Lower lobe of right lung (tissue), 2 donors: ENCODE measurements around the gene GPR157. TPM values are rescaled to one million over a fixed set of nuclear protein-coding genes. Genes with fewer than 3 reads are reported as not detected.
"Not testable (repeated sequence)": the region's sequence is repeated elsewhere in the genome, so short reads cannot be mapped to it uniquely, and the experiment has no call there.

ENCODE experiments used
- ATAC-seq, 2 donors: fragments of 200-7000 bp; cut with Tn5 transposase; one replicate each; pipeline ENCODE4 v1.9.1; 2020 to 2022; ENCODE audit warnings: mild to moderate bottlenecking in 2 of 2, moderate library complexity in 2 of 2
- DNase-seq: peaks from one replicate; pipeline ENCODE4 v3.0.0-alpha.2; 2020
- H3K27ac ChIP-seq: fragments of 200-600 bp; one replicate; pipeline ENCODE4 v1.8.0; 2022
- H3K27me3 ChIP-seq: fragments of 200-600 bp; one replicate; pipeline ENCODE4 v1.8.0; 2022; ENCODE audit warnings: low read depth
- H3K36me3 ChIP-seq: fragments of 200-600 bp; one replicate; pipeline ENCODE4 v1.8.0; 2022; ENCODE audit warnings: mild to moderate bottlenecking
- H3K4me1 ChIP-seq: fragments of 200-600 bp; one replicate; pipeline ENCODE4 v1.8.0; 2022
- H3K4me3 ChIP-seq: fragments of 200-600 bp; one replicate; pipeline ENCODE4 v1.8.0; 2022; ENCODE audit warnings: mild to moderate bottlenecking
- H3K9me3 ChIP-seq: fragments of 200-600 bp; one replicate; pipeline ENCODE4 v1.8.0; 2022
- intact Hi-C: fragments of 100-400 bp; cut with DNase I; formaldehyde crosslinking; loops from one replicate; pipeline ENCODE4 v1.11.0; 2022
- total RNA-seq: library from RNA; stranded (reverse); fragmentation: NEBNext Ultra II Directional; extraction: Animal tissue kit (Norgen Biotek cat#: 25700); gene quantifications from one replicate; pipeline ENCODE4 v1.2.1, GENCODE V29; 2021
- TF ChIP-seq, protein P1 (sequence below): fragments of 200-600 bp; IDR thresholded peaks from one replicate; pipeline ENCODE4 v1.8.0; 2022; ENCODE audit warnings: antibody characterized with exemption, mild to moderate bottlenecking
- donor health status: DM: no; HTN: yes; CAD: no; lungs with severe emphysema.

Gene GPR157
- total RNA-seq, 1 donor from 2014 or later = 14.2 TPM

DNA sequence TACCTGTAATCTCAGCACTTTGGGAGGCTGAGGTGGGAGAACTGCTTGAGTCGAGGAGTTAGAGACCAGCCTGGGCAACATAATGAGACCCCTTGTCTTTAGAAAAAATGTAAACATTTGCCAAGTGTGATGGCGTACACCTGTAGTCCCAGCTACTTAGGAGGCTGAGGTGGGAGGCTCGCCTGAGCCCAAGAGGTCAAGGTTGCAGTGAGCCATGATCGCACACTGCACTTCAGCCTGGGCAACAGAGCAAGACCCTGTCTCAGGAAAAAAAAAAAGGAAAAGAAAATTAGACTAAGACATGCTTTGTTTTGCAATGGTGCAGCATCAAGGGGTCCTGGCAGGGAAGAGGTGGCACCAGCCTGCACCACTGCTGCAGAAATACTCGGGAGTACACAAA is 16.8 kb upstream of the GPR157 start:
- Histone ChIP-seq H3K27me3 (no peaks in the 10 kb centered on the region), H3K9me3 (no peaks in the 10 kb centered on the region), H3K27ac (no peak overlapping the region), H3K36me3 (peaks cover 7% of the 10 kb centered on the region), H3K4me3 (no peak overlapping the region), H3K4me1 (peaks cover 26% of the 10 kb centered on the region)
- TF ChIP-seq, protein P1, sequence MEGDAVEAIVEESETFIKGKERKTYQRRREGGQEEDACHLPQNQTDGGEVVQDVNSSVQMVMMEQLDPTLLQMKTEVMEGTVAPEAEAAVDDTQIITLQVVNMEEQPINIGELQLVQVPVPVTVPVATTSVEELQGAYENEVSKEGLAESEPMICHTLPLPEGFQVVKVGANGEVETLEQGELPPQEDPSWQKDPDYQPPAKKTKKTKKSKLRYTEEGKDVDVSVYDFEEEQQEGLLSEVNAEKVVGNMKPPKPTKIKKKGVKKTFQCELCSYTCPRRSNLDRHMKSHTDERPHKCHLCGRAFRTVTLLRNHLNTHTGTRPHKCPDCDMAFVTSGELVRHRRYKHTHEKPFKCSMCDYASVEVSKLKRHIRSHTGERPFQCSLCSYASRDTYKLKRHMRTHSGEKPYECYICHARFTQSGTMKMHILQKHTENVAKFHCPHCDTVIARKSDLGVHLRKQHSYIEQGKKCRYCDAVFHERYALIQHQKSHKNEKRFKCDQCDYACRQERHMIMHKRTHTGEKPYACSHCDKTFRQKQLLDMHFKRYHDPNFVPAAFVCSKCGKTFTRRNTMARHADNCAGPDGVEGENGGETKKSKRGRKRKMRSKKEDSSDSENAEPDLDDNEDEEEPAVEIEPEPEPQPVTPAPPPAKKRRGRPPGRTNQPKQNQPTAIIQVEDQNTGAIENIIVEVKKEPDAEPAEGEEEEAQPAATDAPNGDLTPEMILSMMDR = no peak
- intact Hi-C loops = loop anchor here (10.0 kb wide), 1 partner anchor 49 kb away; no protein-coding TSS in a partner anchor
- ATAC-seq (no peak), DNase-seq (peak; percentile 12)

DNA sequence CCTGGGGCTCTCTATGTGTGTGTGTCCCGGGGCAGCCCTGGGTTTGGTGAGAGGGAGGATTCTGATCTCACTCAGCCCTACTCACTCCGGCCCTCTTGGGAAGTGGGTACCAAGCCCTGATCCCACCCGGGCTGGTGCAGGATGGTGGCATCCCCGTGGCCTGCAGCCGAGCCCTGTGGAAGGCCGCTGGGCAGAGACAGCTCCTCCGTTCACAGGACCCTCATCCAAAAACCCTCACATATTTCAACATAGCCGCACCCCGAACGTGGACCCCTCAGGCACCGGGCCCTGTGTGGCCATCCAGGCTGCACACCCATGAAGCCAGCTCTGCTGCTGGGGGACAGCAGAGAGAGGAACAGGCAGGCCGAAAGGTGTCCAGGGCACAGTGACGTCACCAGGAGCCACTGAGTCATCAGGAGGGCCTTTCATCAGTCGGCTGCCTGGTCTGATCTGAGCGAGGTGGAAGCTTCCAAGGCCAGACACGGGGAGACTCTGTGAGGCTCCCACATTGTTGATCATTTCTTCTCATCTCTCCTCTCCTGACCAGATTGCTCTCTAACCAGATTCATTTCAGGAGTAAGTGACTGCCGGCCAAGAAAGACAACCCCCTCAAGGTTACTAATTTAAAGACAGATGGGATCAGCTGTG is 16.2 kb upstream of the GPR157 start:
- Histone ChIP-seq H3K4me3 (no peak overlapping the region), H3K36me3 (peaks cover 5% of the 10 kb centered on the region), H3K27ac (no peak overlapping the region), H3K9me3 (no peaks in the 10 kb centered on the region), H3K27me3 (no peaks in the 10 kb centered on the region), H3K4me1 (peaks cover 20% of the 10 kb centered on the region)
- TF ChIP-seq, protein P1 = no peak
- ATAC-seq = no peak
- intact Hi-C loops = loop anchor here (10.0 kb wide), 1 partner anchor 50 kb away; no protein-coding TSS in a partner anchor
- DNase-seq = peak; percentile 41

DNA sequence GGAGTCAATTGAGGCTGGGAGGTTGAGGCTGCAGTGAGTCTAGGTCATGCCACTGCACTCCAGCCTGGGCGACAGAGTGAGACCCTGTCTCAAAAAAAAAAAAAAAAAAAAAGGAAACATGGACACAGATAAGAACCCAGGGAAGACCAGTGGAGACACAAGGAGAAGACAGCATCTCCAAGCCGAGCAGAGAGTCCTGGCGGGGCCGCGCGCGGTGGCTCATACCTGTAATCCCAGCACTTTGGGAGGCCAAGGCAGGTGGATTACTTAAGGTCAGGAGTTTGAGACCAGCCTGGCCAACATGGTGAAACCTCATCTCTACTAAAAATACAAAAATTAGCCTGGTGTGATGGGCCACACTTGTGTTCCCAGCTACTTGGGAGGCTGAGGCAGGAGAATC is 15.6 kb upstream of the GPR157 start:
- not testable (repeated sequence) for H3K27ac ChIP-seq, H3K27me3 ChIP-seq, H3K36me3 ChIP-seq, H3K4me3 ChIP-seq, ATAC-seq, H3K9me3 ChIP-seq
- peak; percentile 11 for DNase-seq
- H3K4me1 ChIP-seq = peaks cover 14% of the 10 kb centered on the region
- intact Hi-C loops = loop anchor here (10.0 kb wide), 1 partner anchor 50 kb away; no protein-coding TSS in a partner anchor

DNA sequence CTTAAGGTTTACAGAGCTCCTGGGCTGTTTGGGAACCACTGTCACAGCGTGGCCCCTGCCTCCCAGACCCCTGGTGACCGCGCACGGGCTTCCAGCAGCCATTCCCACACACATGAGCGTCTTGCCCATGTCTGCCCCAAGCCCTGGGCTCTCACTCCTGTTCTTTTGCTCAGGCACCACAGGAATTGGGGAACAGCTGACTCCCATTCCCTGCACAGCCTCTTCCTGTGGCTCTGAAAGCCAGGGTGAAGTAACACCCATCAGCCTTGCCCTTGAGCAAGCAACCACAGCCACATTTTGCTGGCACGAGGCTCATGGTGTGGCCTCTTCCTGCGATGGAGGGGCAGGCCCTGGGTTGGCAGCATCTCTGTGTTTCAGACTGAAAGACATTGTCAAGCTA is 14.3 kb upstream of the GPR157 start:
- DNase-seq = peak; percentile 67
- no peak overlapping the region for H3K27ac ChIP-seq
- H3K36me3 ChIP-seq = no peaks in the 10 kb centered on the region
- no peak overlapping the region for H3K4me3 ChIP-seq
- ATAC-seq = peak; percentile 58 to 78
- intact Hi-C loops = loop anchor here (10.0 kb wide), 1 partner anchor 52 kb away; no protein-coding TSS in a partner anchor
- no peaks in the 10 kb centered on the region for H3K9me3 ChIP-seq
- TF ChIP-seq, protein P1 = no peak
- H3K4me1 ChIP-seq = peaks cover 6% of the 10 kb centered on the region
- no peaks in the 10 kb centered on the region for H3K27me3 ChIP-seq

DNA sequence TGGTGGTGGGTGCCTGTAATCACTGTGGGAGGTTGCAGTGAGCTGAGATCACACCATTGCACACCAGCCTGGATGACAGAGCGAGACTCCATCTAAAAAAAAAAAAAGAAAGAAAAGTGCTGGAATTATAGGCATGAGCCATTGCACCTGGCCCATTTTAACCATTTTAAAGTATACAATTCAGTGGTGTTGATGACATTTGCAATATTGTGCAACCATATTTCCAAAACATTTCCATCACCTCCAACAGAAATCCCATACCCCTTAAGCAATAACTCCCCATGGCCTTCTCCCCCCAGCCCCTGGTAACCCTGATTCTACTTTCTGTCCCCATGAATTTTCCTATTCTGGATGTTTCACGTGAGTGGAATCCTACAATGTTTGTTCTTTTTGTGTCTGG is 11.0 kb upstream of the GPR157 start:
- DNase-seq (no peak), ATAC-seq (no peak)
- H3K27me3 ChIP-seq = no peaks in the 10 kb centered on the region
- TF ChIP-seq, protein P1 = no peak
- H3K4me1 ChIP-seq = peaks cover 6% of the 10 kb centered on the region
- H3K4me3 ChIP-seq = no peak overlapping the region
- intact Hi-C loops = loop anchor here (10.0 kb wide), 1 partner anchor 55 kb away; no protein-coding TSS in a partner anchor
- H3K9me3 ChIP-seq = no peaks in the 10 kb centered on the region
- no peaks in the 10 kb centered on the region for H3K36me3 ChIP-seq
- H3K27ac ChIP-seq = no peak overlapping the region

DNA sequence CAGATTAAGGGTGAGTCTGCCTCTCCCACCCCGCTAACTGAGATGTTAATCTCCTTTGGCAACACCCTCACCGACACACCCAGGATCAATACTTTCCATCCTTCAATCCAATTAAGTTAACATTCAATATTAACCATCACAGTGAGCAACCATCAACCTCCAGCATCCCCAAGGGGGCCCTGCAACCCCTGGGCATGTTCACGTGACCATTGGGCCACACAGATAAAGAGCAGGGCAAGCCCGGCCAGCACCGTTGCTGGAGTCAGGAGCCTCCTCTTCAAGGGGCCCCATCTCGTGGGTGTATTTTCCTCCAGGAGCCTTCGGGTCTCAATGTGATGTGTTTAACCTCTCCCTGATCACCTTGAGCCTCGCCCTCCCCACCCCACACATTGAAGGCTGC is 8.0 kb upstream of the GPR157 start:
- Histone ChIP-seq H3K4me3 (no peak overlapping the region), H3K27ac (no peak overlapping the region), H3K4me1 (no peaks in the 10 kb centered on the region), H3K27me3 (no peaks in the 10 kb centered on the region), H3K36me3 (no peaks in the 10 kb centered on the region), H3K9me3 (no peaks in the 10 kb centered on the region)
- TF ChIP-seq, protein P1 = no peak
- intact Hi-C loops = no loop called here
- ATAC-seq (no peak), DNase-seq (no peak)
